Endothelial cell of umbilical vein (primary cell): ENCODE data around the gene ITM2B. TPM values are rescaled to one million over a fixed set of nuclear protein-coding genes. Genes with fewer than 3 reads are reported as not detected.

Source experiments
- BruUV-seq: library from RNA; stranded (reverse); fragments of 400-500 nt; replicated peaks from 2 replicates; lab custom pipeline; 2021; lab: Mats Ljungman, UMichigan
- CTCF ChIA-PET: fragments of 300-600, 350-600 bp; sonication (Branson Sonifier 250); formaldehyde crosslinking; loops from one replicate; lab custom pipeline; 2021; ENCODE audit warnings: antibody characterized with exemption, inconsistent platforms; lab: Charles Lee
- POLR2A ChIA-PET: fragments of 300-600, 350-600 bp; sonication (Branson Sonifier 250); formaldehyde crosslinking; loops from one replicate; lab custom pipeline; 2021; ENCODE audit warnings: antibody characterized with exemption, inconsistent platforms; lab: Charles Lee
- DNase-seq: peaks from one replicate; pipeline ENCODE4 v3.0.0-alpha.2; 2011; ENCODE audit warnings: low read depth, low spot score
- FAIRE-seq: peaks from 2 replicates; lab custom pipeline; 2011; peaks lifted over from hg19 to GRCh38; lab: Jason Lieb, UNC
- H2AFZ ChIP-seq: 2 replicates; pipeline ENCODE4 v1.6.0; 2012; ENCODE audit warnings: low read depth, low read length, control low read depth, inconsistent platforms
- H3K27ac ChIP-seq: 2 replicates; pipeline ENCODE4 v1.5.1; 2011; ENCODE audit warnings: low read depth, mild to moderate bottlenecking, control low read depth, low read length, moderate library complexity; ENCODE audit not compliant: insufficient read depth
- H3K27me3 ChIP-seq, 2 experiments: 2 replicates each; pipeline versions ENCODE4 v1.6.0 to v1.6.1; 2011; ENCODE audit warnings: low read length in 2 of 2, mixed read lengths in 1 of 2; ENCODE audit not compliant: control insufficient read depth in 2 of 2, insufficient read depth in 2 of 2
- H3K36me3 ChIP-seq, 2 experiments: 2 replicates in 1 of 2; 3 replicates in 1 of 2; pipeline ENCODE4 v1.5.1; 2011; ENCODE audit warnings: low read length in 2 of 2, mild to moderate bottlenecking in 1 of 2, moderate library complexity in 1 of 2; ENCODE audit not compliant: control insufficient read depth in 2 of 2, insufficient read depth in 2 of 2; ENCODE audit errors: extremely low read depth in 1 of 2
- H3K4me1 ChIP-seq: 3 replicates; pipeline ENCODE4 v1.5.1; 2011; ENCODE audit warnings: mild to moderate bottlenecking, low read length; ENCODE audit not compliant: control insufficient read depth, insufficient read depth; ENCODE audit errors: extremely low read depth
- H3K4me2 ChIP-seq: 2 replicates; pipeline ENCODE4 v1.6.1; 2011; ENCODE audit warnings: low read length, control low read depth, mixed read lengths; ENCODE audit not compliant: insufficient read depth
- H3K4me3 ChIP-seq, 3 experiments: fragments of 200-600 bp in 1 of 3; sonication (generic), shearing (Covaris generic) in 1 of 3; replicated peaks in 1 of 3; 2 replicates each; pipeline ENCODE4 v1.5.1; 2011 to 2016; ENCODE audit warnings: control low read depth in 3 of 3, low read length in 3 of 3, mild to moderate bottlenecking in 2 of 3, inconsistent platforms in 1 of 3, low read depth in 1 of 3, moderate library complexity in 1 of 3; ENCODE audit not compliant: insufficient read depth in 1 of 3
- H3K79me2 ChIP-seq: 2 replicates; pipeline ENCODE4 v1.6.0; 2012; ENCODE audit warnings: low read length, inconsistent platforms; ENCODE audit not compliant: control insufficient read depth, insufficient read depth
- H3K9ac ChIP-seq: replicated peaks from 2 replicates; pipeline ENCODE3; 2011; ENCODE audit warnings: low read length, control low read depth; ENCODE audit not compliant: insufficient read depth; ENCODE audit errors: extremely low read depth
- H3K9me1 ChIP-seq: replicated peaks from 3 replicates; pipeline ENCODE4 v1.6.0; 2011; ENCODE audit warnings: mild to moderate bottlenecking, low read length; ENCODE audit not compliant: control insufficient read depth, insufficient read depth; ENCODE audit errors: extremely low read depth
- H3K9me3 ChIP-seq: replicated peaks from 2 replicates; pipeline ENCODE4 v1.5.1; 2012; ENCODE audit warnings: low read length, inconsistent platforms; ENCODE audit not compliant: control insufficient read depth, insufficient read depth
- H4K20me1 ChIP-seq: replicated peaks from 2 replicates; pipeline ENCODE3; 2011; ENCODE audit warnings: mild to moderate bottlenecking, low read length; ENCODE audit not compliant: control insufficient read depth, insufficient read depth; ENCODE audit errors: extremely low read depth
- CTCF ChIP-seq, 2 donors: IDR thresholded peaks; 1 replicate in 1 of 2; 2 replicates in 1 of 2; pipeline ENCODE4 v1.5.1; 2011; ENCODE audit warnings: low read length in 2 of 2, mild to moderate bottlenecking in 2 of 2, moderate library complexity in 2 of 2, control low read depth in 1 of 2, inconsistent platforms in 1 of 2, low read depth in 1 of 2; ENCODE audit not compliant: insufficient read depth in 1 of 2; ENCODE audit errors: extremely low read depth in 1 of 2
- EZH2 ChIP-seq: IDR thresholded peaks from 2 replicates; pipeline ENCODE4 v1.6.1; 2012; ENCODE audit warnings: borderline replicate concordance, low read depth, mild to moderate bottlenecking, moderate library complexity, low read length, inconsistent platforms; ENCODE audit not compliant: severe bottlenecking
- FOS ChIP-seq: IDR thresholded peaks from 2 replicates; pipeline ENCODE4 v1.6.1; 2011; ENCODE audit warnings: mild to moderate bottlenecking, low read length, moderate library complexity, borderline replicate concordance; ENCODE audit not compliant: insufficient read depth
- GATA2 ChIP-seq: IDR thresholded peaks from 2 replicates; pipeline ENCODE4 v1.7.0; 2011; ENCODE audit warnings: low read depth, mild to moderate bottlenecking, moderate library complexity, mixed read lengths, low read length; ENCODE audit not compliant: insufficient read length, insufficient read depth
- JUN ChIP-seq: IDR thresholded peaks from 2 replicates; pipeline ENCODE4 v1.6.1; 2011; ENCODE audit warnings: borderline replicate concordance, low read depth; ENCODE audit not compliant: insufficient read length, insufficient read depth
- MYC ChIP-seq: IDR thresholded peaks from one replicate; pipeline ENCODE4 v1.6.1; 2011; ENCODE audit warnings: mild to moderate bottlenecking, low read depth, low read length
- POLR2A ChIP-seq: IDR thresholded peaks from 2 replicates; pipeline ENCODE4 v1.6.1; 2012; ENCODE audit warnings: low read depth, mild to moderate bottlenecking, control low read depth, low read length
- POLR2AphosphoS5 ChIP-seq: IDR thresholded peaks from 2 replicates; pipeline ENCODE4 v1.6.1; 2012; ENCODE audit warnings: low read depth, mild to moderate bottlenecking, control low read depth, low read length, moderate library complexity; ENCODE audit not compliant: insufficient read depth
- dilution Hi-C: fragments of 300-500 bp; cut with MboI; formaldehyde crosslinking; loops from one replicate; pipeline ENCODE4 v1.15.0; 2019; ENCODE audit warnings: low sequenced_read_pairs; ENCODE audit not compliant: extremely low pct_ligation_motif_present
- intact Hi-C: fragments of 100-400 bp; cut with micrococcal nuclease; formaldehyde crosslinking; loops from one replicate; pipeline ENCODE4 v1.10.0; 2022
- polyA plus RNA-seq, 4 experiments: library from polyadenylated mRNA; depleted of rRNA in 3 of 4; stranded (reverse) in 3 of 4; unstranded in 1 of 4; fragments of >200 nt; gene quantifications; 2 replicates each; pipeline versions ENCODE4 v1.2.1 to v1.2.3, GENCODE V29; 2011 to 2012; ENCODE audit warnings: missing spikeins in 1 of 4
- total RNA-seq: library from RNA; stranded (reverse); gene quantifications from 2 replicates; pipeline ENCODE4 v1.2.3, GENCODE V29; 2021
- TF ChIP-seq, protein P1 (sequence below): IDR thresholded peaks from 2 replicates; pipeline ENCODE4 v1.6.1; 2011; ENCODE audit not compliant: insufficient read depth, insufficient read length

Gene ITM2B
- total and polyA plus RNA-seq, 2 donors (not counting 3 experiments of a cell fraction or from before 2014, with no cell fraction given): 150 to 271 TPM

DNA sequence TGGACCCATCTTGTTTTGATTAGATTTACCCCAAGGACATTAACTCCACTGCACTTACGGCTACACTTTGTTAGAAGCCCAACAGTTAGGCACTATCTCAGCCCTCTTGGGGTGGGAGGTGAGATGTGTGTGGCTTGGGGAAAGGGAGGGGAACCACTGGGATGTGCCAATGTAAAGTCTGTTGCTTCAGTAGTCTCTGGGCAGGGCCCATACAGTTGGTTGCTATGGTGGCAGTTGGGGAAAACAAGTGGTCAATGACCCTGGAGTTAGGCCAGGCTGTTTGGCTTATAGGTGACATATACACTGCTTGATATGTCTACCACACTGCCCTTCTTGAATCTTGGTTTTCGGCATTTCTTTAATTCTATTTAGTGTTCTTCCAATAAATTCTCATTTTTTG, 61.6 kb downstream of the ITM2B start:
- H3K79me2 ChIP-seq: no peaks in the 10 kb centered on the region
- TF ChIP-seq GATA2 (no peak), POLR2AphosphoS5 (no peak), POLR2A (no peak), FOS (no peak), EZH2 (no peak), MYC (no peak), CTCF (IDR thresholded peaks at IDR 0.05; ENCODE audit: extremely low read depth in 1 of 2, insufficient read depth in 1 of 2, low read depth in 1 of 2, low read length in 2 of 2) (no peak), JUN (no peak)
- TF ChIP-seq, protein P1, sequence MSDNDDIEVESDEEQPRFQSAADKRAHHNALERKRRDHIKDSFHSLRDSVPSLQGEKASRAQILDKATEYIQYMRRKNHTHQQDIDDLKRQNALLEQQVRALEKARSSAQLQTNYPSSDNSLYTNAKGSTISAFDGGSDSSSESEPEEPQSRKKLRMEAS: no peak
- no peaks in the 10 kb centered on the region for H3K36me3 ChIP-seq
- H3K9me1 ChIP-seq: no peaks in the 10 kb centered on the region
- H3K27me3 ChIP-seq: peaks cover 10 to 19% of the 10 kb centered on the region in 2 experiments
- intact Hi-C loops (no loop called here), dilution Hi-C loops (no loop called here)
- DNase-seq (no peak), FAIRE-seq (no peak)
- no TSS peak for BruUV-seq
- no peak overlapping the region for H3K9ac ChIP-seq
- ChIA-PET POLR2A (no interaction called here), CTCF (no interaction called here)
- H3K27ac ChIP-seq: no peak overlapping the region
- H3K4me2 ChIP-seq: no peak overlapping the region
- no peaks in the 10 kb centered on the region for H3K4me1 ChIP-seq
- no peaks in the 10 kb centered on the region for H3K9me3 ChIP-seq
- H2AFZ ChIP-seq: no peak overlapping the region
- no peaks in the 10 kb centered on the region for H4K20me1 ChIP-seq
- H3K4me3 ChIP-seq: no peak overlapping the region
